Measurements from ENCODE around the gene SMCR8.

DNA sequence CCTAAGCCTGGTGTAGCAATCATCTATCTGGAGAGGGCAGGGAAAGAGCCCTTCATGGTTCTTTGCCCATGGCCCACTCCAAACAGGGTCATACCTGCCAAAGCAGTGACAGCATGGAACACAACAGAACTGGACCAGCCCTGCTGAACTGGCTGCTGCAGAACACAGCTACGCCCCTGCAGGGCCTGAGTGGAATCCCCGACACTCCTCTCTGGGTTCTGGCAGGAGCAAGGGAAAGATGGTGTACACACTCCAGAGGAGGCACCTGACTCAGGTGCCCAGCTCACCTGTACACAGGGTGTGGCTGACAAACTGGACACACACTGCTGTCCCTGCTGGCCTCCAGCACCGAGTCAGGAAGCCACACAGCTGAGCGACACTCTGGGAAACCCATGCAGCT, 34.8 kb upstream of the SMCR8 start:
- TF ChIP-seq EZH2 (IDR thresholded peaks at IDR 0.05; ENCODE audit: borderline replicate concordance, low read depth, low read length, severe bottlenecking): no peak
- TF ChIP-seq, protein P1, sequence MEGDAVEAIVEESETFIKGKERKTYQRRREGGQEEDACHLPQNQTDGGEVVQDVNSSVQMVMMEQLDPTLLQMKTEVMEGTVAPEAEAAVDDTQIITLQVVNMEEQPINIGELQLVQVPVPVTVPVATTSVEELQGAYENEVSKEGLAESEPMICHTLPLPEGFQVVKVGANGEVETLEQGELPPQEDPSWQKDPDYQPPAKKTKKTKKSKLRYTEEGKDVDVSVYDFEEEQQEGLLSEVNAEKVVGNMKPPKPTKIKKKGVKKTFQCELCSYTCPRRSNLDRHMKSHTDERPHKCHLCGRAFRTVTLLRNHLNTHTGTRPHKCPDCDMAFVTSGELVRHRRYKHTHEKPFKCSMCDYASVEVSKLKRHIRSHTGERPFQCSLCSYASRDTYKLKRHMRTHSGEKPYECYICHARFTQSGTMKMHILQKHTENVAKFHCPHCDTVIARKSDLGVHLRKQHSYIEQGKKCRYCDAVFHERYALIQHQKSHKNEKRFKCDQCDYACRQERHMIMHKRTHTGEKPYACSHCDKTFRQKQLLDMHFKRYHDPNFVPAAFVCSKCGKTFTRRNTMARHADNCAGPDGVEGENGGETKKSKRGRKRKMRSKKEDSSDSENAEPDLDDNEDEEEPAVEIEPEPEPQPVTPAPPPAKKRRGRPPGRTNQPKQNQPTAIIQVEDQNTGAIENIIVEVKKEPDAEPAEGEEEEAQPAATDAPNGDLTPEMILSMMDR (IDR thresholded peaks at IDR 0.05; ENCODE audit: extremely low read depth in 1 of 2, insufficient read depth in 1 of 2, low read depth in 1 of 2, low read length in 2 of 2): no peak
- no peak for TF ChIP-seq FOS (IDR thresholded peaks at IDR 0.05; ENCODE audit: borderline replicate concordance, insufficient read depth, low read length)
- no peak for TF ChIP-seq POLR2A (IDR thresholded peaks at IDR 0.05; ENCODE audit: low read depth, low read length)
- no peak for TF ChIP-seq MYC (IDR thresholded peaks at IDR 0.05; ENCODE audit: low read depth, low read length)
- no peak for TF ChIP-seq POLR2AphosphoS5 (IDR thresholded peaks at IDR 0.05; ENCODE audit: insufficient read depth, low read depth, low read length)
- TF ChIP-seq GATA2 (IDR thresholded peaks at IDR 0.05; ENCODE audit: insufficient read depth, insufficient read length, low read depth, low read length): no peak
